HEK293T (cell line): ENCODE data around the gene ZNF580.

Experiments
- BHLHE40 ChIP-seq: fragments of 450-650 bp; IDR thresholded peaks from 2 replicates; pipeline ENCODE4 v1.6.1; 2016; ENCODE audit warnings: mild to moderate bottlenecking, moderate library complexity, borderline replicate concordance
- CTBP1 ChIP-seq: fragments of 450-650 bp; IDR thresholded peaks from 2 replicates; pipeline ENCODE4 v1.6.1; 2016; ENCODE audit warnings: borderline replicate concordance
- FOXA1 ChIP-seq: fragments of 450-650 bp; IDR thresholded peaks from 2 replicates; pipeline ENCODE4 v1.6.1; 2016; ENCODE audit warnings: mild to moderate bottlenecking
- PKNOX1 ChIP-seq: fragments of 450-650 bp; IDR thresholded peaks from 2 replicates; pipeline ENCODE4 v1.6.1; 2016
- TARDBP ChIP-seq: fragments of 450-650 bp; IDR thresholded peaks from 2 replicates; pipeline ENCODE4 v1.6.1; 2016

- no peak for TF ChIP-seq FOXA1
- TF ChIP-seq BHLHE40: no peak
- no peak for TF ChIP-seq TARDBP
- no peak for TF ChIP-seq CTBP1
- TF ChIP-seq PKNOX1: no peak
These were observed 4.1 kb upstream of the ZNF580 start for GRCh38 chr19:55636723-55637122.
